Activated naive CD8-positive, alpha-beta T cell treated with anti-CD3 and anti-CD28 coated beads, Interleukin-2, amount 50 U/mL, for 24 hours (primary cell): Measurements from ENCODE around the gene RAB4A.
A peak's percentile ranks its signal among the peaks of the same experiment; 100 is the strongest.

Experiments used
- ATAC-seq: fragments of 150-1000 bp; cut with Tn5 transposase; one replicate; pipeline ENCODE4 v1.10.0; 2021
- DNase-seq: peaks from one replicate; pipeline ENCODE4 v3.0.0; 2021
- H3K27ac Mint-ChIP-seq: one replicate; pipeline ENCODE4 v1.8.0; 2021; ENCODE audit warnings: mild to moderate bottlenecking, mixed read lengths
- H3K27me3 Mint-ChIP-seq: one replicate; pipeline ENCODE4 v1.8.0; 2021; ENCODE audit warnings: mixed read lengths
- H3K36me3 Mint-ChIP-seq: one replicate; pipeline ENCODE4 v1.8.0; 2021; ENCODE audit warnings: low read depth, mixed read lengths
- H3K4me1 Mint-ChIP-seq: one replicate; pipeline ENCODE4 v1.8.0; 2021; ENCODE audit warnings: mixed read lengths
- H3K4me3 Mint-ChIP-seq: one replicate; pipeline ENCODE4 v1.8.0; 2021; ENCODE audit warnings: mild to moderate bottlenecking, moderate library complexity, mixed read lengths
- H3K9me3 Mint-ChIP-seq: one replicate; pipeline ENCODE4 v1.8.0; 2021; ENCODE audit warnings: mixed read lengths

The RAB4A gene

GRCh38 chr1:229339520-229339919 lies 68.6 kb downstream of the RAB4A start:
- Mint-ChIP-seq H3K9me3 (peaks cover 3% of the 10 kb centered on the region), H3K4me1 (peaks cover 47% of the 10 kb centered on the region), H3K27me3 (no peaks in the 10 kb centered on the region), H3K36me3 (peaks cover 7% of the 10 kb centered on the region), H3K4me3 (peak overlapping the region; percentile 6), H3K27ac (peak overlapping the region; percentile 4)
- ATAC-seq (peak; percentile 42), DNase-seq (no peak)

DNA sequence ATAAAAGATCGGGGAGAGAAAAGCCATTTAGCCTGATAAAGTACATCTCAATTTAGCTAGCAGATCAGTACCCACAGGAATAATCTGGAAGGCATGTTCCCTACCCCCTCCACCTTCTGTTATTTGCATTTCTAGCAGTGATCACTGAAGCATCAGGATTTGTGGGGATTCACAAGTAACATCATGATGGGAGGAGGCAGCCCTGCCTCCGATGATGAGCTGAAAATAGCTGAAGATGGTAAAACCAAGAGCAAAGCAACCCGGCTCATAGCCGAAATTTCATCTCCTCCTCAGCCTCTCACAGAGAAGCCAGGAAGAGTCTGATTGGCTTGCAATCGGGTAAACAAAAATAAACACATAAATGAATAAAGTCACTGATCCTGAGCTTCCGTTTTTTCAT lies 69.6 kb downstream of the RAB4A start:
- Mint-ChIP-seq H3K4me1 (peaks cover 47% of the 10 kb centered on the region), H3K4me3 (peak overlapping the region; percentile 87), H3K27me3 (peaks cover 6% of the 10 kb centered on the region), H3K27ac (no peak overlapping the region), H3K9me3 (peaks cover 6% of the 10 kb centered on the region), H3K36me3 (peaks cover under 1% of the 10 kb centered on the region)
- ATAC-seq (no peak), DNase-seq (no peak)

DNA sequence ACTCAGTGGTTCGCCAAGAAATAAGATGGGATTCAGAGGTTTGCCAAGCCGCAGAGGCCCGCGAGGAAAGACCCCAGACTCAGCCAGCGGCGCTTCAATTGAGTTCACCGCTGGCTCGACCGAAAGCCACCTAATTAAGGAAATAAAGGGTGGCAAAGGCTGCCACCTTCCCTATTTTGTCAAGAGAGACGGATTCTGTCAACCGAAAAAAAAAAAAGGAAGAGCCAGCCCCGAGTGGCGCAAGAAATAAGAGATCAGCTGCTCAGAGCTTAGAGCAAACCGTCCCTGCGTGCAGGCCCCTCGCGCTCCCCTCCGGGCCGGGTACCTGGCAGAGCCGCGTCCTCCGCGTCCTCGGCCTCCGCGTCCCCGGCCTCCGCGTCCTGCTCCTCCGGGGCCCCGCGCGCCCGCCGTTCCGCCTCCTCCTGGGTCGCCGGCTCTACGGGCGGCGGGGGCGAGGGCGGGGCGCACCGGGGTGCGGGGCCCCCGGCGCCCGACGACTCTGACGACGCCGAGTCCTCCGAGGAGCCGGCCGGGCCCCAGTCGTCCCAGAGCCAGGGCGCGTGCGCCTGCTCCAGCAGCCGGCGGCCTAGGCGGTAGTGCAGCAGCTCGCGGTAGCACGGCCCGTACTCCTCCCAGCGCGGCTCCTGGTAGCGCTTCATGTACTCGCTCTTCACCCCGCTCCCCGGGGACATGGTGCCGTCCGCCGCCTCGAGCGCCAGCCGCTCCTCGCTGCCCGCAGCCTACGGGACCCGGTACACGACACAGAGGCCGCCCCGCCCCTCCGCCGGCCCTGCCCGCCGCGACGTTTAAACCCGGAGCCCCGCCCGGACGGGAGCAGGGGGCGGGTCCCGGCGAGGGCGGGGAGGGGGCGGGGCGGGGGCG lies 71.1 kb downstream of the RAB4A start:
- Mint-ChIP-seq H3K9me3 (peaks cover 6% of the 10 kb centered on the region), H3K4me3 (peak overlapping the region; percentile 87), H3K36me3 (no peaks in the 10 kb centered on the region), H3K4me1 (peaks cover 47% of the 10 kb centered on the region), H3K27ac (peak overlapping the region; percentile 83), H3K27me3 (peaks cover 11% of the 10 kb centered on the region)
- peak; percentile 82 for DNase-seq
- peak; percentile 72 for ATAC-seq

DNA sequence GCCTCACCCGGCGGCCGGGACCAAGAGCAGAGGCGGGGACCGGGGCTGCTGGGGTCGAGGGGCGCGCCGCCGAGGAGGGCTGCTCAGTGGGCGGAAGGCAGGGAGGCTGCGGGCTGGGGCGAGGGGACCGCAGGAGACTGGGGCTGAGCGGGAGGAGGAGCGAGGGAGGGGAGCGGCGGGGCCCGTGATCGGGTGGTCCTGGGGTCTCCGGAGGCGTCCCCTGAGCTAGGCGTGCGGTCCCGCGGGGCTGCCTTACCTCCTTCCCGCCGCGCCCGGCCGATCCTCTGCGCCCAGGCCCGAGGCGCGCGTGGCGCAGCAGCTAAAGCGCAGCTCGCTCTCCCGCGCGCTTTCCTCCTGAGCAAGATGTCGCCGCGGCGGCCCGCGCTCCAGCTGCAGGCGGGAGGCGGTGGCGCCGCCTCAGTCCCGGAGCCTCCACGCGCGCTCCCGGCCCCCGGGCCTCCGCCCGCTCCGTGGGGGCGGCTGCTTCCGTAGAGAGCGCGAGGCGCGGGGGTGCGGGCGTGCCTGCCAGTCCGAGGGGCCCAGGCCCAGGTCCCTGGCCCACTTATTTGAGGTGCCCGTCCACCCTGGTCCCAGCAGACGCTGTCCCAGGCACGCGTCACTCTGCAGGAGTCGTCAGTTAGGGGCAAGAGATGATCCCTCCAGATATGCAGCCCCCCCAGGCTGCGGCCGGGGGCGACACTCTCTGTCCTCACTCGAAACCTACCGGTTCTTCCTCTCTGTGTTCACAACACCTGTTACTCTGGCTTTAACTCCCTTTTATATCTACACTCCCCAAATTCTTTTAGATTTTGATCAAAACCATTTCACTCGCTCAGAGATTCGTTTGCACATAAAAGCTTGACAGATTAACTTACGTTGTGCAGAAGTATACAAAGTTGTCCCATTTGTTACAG lies 72.0 kb downstream of the RAB4A start, which contains the start of gene CCSAP:
TSS of gene CCSAP (minus strand) at position 392 of the 914 bp plus-strand sequence. CDS start 582 bp downstream, outside the sequence.
- Mint-ChIP-seq H3K36me3 (no peaks in the 10 kb centered on the region), H3K27me3 (peaks cover 11% of the 10 kb centered on the region), H3K4me1 (peaks cover 41% of the 10 kb centered on the region), H3K9me3 (peaks cover 6% of the 10 kb centered on the region), H3K4me3 (peak within 1 kb of the TSS; percentile 87), H3K27ac (peak within 1 kb of the TSS; percentile 83)
- DNase-seq: peak; percentile 49
- peak; percentile 22 for ATAC-seq

GRCh38 chr1:229344139-229344538 lies 73.2 kb downstream of the RAB4A start:
- no peaks in the 10 kb centered on the region for H3K36me3 Mint-ChIP-seq
- peak; percentile 20 for DNase-seq
- H3K27ac Mint-ChIP-seq: no peak overlapping the region
- ATAC-seq: no peak
- peaks cover 6% of the 10 kb centered on the region for H3K9me3 Mint-ChIP-seq
- peaks cover 12% of the 10 kb centered on the region for H3K27me3 Mint-ChIP-seq
- H3K4me1 Mint-ChIP-seq: peaks cover 29% of the 10 kb centered on the region
- H3K4me3 Mint-ChIP-seq: peak overlapping the region; percentile 79

- peaks cover 21% of the 10 kb centered on the region for H3K4me1 Mint-ChIP-seq
- H3K4me3 Mint-ChIP-seq: no peak overlapping the region
- peaks cover 6% of the 10 kb centered on the region for H3K9me3 Mint-ChIP-seq
- peaks cover 17% of the 10 kb centered on the region for H3K27me3 Mint-ChIP-seq
- no peaks in the 10 kb centered on the region for H3K36me3 Mint-ChIP-seq
- DNase-seq: no peak
- no peak overlapping the region for H3K27ac Mint-ChIP-seq
- no peak for ATAC-seq
Measured at GRCh38 chr1:229344937-229345684, 74.2 kb downstream of the RAB4A start.

DNA sequence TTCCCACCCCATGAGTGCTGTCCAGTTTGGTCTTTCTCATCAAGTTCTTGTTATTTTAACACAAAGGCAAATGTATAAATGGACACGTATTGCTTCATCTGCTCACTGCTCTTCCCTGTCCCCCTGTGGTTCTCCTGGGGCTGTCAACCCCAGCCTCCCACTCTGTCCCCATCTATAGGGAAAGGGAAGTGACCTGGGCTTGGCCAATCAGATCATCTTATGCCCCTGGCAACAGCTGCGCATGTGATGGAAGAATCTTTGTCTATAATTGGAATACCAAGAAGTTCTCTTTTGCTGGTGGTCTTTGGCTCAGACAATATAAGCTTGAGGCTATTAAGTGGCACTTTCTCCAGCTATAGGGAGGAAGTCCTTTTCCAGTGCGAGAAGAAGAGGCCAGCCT lies 76.6 kb downstream of the RAB4A start:
- no peak for DNase-seq

DNA sequence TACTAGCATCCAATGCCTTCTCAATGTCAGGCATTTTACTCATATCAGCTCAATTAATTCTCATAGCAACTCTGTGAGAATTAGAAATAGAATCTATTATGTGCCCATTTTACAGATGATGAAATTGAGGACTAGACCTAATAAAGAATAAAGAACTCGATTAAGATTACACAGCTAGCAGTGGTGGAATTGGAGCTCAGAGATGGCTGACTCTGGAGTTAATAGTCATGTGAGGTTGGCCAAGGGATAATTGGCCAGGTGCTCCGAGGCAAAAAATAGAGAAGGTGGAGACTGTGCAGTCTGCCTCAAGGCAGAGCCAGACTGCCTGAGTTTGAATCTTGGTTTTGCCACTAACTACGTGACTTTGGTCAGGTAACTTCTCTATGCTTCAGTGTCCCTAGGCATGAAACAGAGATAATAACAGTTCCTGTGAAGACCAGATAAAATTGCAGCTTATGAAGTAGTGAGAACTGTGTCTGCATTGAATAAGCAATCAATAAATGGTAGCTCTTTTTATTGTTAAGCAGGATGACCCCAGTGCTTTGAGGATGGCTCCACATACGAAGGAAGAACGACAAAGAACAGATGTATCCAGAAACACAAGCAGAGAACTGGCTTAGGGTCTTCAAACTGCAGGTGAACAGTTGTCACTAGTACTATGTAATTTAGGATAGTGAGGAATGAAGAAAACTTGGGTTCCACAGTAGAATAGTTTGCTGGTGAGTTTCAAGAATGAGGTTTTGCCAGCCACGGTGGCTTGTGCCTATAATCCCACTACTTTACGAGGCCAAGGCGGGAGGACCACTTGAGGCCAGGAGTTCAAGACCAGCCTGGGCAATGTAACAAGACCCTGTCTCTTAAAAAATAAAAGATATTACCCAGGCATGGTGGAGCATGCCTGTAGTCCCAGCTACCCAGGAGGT lies 78.8 kb downstream of the RAB4A start:
- H3K4me3 Mint-ChIP-seq: no peak overlapping the region
- ATAC-seq (no peak), DNase-seq (no peak)
- H3K36me3 Mint-ChIP-seq: no peaks in the 10 kb centered on the region
- H3K27me3 Mint-ChIP-seq: peaks cover 18% of the 10 kb centered on the region
- H3K9me3 Mint-ChIP-seq: peaks cover 9% of the 10 kb centered on the region
- H3K27ac Mint-ChIP-seq: no peak overlapping the region
- no peaks in the 10 kb centered on the region for H3K4me1 Mint-ChIP-seq

More for the DNA sequence above, 76.6 kb downstream of the RAB4A start:
- H3K27ac Mint-ChIP-seq: no peak overlapping the region
- no peak for ATAC-seq
- no peak overlapping the region for H3K4me3 Mint-ChIP-seq
- peaks cover 9% of the 10 kb centered on the region for H3K4me1 Mint-ChIP-seq
- H3K36me3 Mint-ChIP-seq: no peaks in the 10 kb centered on the region
- peaks cover 6% of the 10 kb centered on the region for H3K9me3 Mint-ChIP-seq
- H3K27me3 Mint-ChIP-seq: peaks cover 19% of the 10 kb centered on the region

DNA sequence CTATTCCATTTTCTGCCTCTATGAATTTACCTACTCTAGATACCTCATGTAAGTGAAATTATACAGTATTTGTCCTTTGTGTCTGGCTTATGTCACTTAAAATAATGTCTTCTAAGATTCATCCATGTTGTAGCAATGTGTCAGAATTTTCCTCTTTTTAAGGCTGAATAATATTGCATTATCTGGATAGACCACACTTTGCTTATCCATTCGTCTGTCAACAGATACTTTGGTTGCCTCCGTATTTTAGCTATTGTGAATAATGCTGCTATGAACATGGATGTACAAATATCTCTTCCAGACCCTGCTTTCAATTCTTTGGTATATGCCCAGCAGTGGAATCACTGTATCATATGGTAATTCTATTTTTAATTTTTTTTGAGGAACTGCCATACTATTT lies 82.1 kb downstream of the RAB4A start:
- H3K27me3 Mint-ChIP-seq: peaks cover 22% of the 10 kb centered on the region
- peaks cover 8% of the 10 kb centered on the region for H3K9me3 Mint-ChIP-seq
- no peak overlapping the region for H3K27ac Mint-ChIP-seq
- no peaks in the 10 kb centered on the region for H3K36me3 Mint-ChIP-seq
- H3K4me1 Mint-ChIP-seq: no peaks in the 10 kb centered on the region
- ATAC-seq: no peak
- H3K4me3 Mint-ChIP-seq: no peak overlapping the region
- DNase-seq: no peak

GRCh38 chr1:229354226-229354625 lies 83.3 kb downstream of the RAB4A start:
- ATAC-seq (no peak), DNase-seq (no peak)
- H3K4me1 Mint-ChIP-seq: no peaks in the 10 kb centered on the region
- no peak overlapping the region for H3K4me3 Mint-ChIP-seq
- H3K9me3 Mint-ChIP-seq: peaks cover 8% of the 10 kb centered on the region
- peaks cover 32% of the 10 kb centered on the region for H3K27me3 Mint-ChIP-seq
- H3K36me3 Mint-ChIP-seq: no peaks in the 10 kb centered on the region
- no peak overlapping the region for H3K27ac Mint-ChIP-seq
